GM23338 (cell line): Measurements from ENCODE around the gene CARHSP1.

ENCODE experiments used
- CTCF ChIP-seq, 2 experiments: fragments of 200-600 bp in 1 of 2; sonication (generic) in 1 of 2; conservative IDR thresholded peaks; 2 replicates each; pipeline versions ENCODE4 v1.5.1 to v1.6.1; 2016 to 2017; ENCODE audit warnings: antibody characterized with exemption in 2 of 2, low read depth in 2 of 2, mild to moderate bottlenecking in 2 of 2, moderate library complexity in 1 of 2
- EZH2 ChIP-seq: fragments of 200-600 bp; sonication (generic); IDR thresholded peaks from one replicate; pipeline ENCODE4 v1.8.0; 2017; ENCODE audit warnings: antibody characterized with exemption, mild to moderate bottlenecking, low read depth; ENCODE audit not compliant: unreplicated experiment
- REST ChIP-seq: IDR thresholded peaks from one replicate; pipeline ENCODE4 v1.6.1; 2018; ENCODE audit warnings: antibody characterized with exemption; ENCODE audit not compliant: unreplicated experiment

DNA sequence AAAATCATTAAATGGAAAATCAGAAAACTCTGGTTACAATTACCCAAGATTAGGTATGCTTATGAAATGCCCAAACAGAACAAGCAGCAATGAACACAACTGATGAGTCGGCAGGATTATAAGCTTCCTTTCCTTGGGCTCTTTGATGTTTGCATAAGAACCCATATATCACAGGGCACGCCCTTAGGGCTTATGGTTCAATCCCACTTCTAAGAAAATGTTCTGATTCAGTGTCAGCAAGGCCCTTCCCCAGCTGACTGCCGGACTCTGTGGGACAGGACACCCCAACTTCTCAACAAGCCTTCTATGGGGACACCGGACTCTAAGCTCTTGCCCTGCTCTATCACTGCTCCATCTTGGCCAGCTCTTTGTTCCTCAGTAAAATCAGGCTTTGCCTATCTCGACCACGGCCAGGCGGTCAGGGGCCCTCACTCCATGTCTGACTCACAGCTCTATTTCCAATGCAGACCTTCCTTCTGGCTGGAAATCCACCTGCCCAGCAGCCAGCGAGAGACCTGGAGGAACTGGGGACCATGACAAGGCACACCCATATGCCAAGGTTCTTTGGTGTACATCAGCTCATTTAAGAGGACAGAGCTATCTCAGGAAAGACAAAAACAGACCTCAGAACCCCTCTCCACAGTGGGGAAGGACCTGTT is 40.1 kb upstream of the CARHSP1 start:
- TF ChIP-seq CTCF (conservative IDR thresholded peaks at IDR 0.05; ENCODE audit: low read depth in 2 of 2) (no peak), EZH2 (no peak), REST (no peak)
